Activated CD4-positive, CD25-positive, alpha-beta regulatory T cell treated with anti-CD3 and anti-CD28 coated beads, Interleukin-2, amount 50 U/mL, for 16 hours (primary cell): Measurements from ENCODE around the gene DCAF8.

Source experiments
- DNase-seq: peaks from one replicate; pipeline ENCODE4 v3.0.0-alpha.2; 2020; ENCODE audit warnings: low read depth, low spot score

DCAF8 gene

GRCh38 chr1:160171354-160171753 lies 91.0 kb downstream of the DCAF8 start:
- DNase-seq = no peak

DNA sequence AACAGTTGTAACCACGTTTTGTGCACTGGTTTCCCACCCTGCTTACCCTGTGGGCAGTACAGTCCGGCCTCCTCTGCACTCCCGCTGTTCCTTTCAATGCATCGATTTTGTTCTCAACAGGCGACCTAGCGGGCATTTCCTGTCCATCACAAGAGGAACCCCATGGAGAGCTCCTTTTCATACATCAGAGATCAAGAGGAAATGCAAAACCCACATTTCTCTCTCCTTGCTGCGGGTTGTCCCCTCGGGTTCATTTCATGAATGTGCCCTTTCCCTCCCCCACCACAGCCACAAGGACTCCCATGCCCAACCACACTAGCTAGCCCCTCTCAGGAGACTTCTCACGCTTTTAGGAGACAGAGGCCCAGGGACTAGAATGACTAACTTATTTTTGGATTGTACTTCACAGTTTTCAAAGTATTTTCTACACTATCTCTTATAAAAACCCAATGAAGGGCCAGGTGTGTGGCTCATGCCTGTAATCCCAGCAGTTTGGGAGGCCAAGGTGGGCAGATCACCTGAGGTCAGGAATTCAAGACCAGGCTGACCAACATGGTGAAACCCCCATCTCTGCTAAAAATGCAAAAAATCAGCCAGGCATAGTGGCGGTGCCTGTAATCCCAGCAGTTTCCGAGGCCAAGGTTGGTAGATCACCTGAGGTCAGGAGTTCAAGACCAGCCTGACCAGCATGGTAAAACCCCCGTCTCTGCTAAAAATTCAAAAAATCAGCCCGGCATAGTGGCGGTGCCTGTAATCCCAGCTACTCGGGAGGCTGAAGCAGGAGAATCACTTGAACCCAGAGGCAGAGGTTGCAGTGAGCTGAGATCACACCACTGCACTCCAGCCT lies 92.6 kb downstream of the DCAF8 start:
- no peak for DNase-seq

GRCh38 chr1:160168609-160169369 lies 93.6 kb downstream of the DCAF8 start:
- DNase-seq = no peak

DNA sequence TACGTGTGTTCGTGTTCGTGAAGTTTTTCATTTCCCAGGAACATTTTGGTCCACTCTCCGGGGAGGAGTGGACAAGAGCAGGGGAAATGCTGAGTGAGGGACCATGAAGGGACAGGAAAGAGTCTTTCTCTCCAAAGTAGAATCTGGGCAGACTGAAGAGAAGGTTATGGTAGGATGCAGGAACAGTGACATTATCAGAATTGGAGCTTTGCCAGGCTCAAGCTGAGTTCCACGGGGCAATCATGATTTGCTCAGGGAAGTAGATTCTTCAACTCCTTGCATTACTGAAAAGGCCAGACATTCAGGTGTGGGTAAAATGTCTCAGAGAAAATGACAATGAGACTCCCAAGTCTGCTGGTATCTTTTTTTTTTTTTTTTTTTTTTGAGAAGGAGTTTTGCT lies 94.3 kb downstream of the DCAF8 start:
- no peak for DNase-seq

GRCh38 chr1:160167580-160167979 lies 94.8 kb downstream of the DCAF8 start:
- no peak for DNase-seq

DNA sequence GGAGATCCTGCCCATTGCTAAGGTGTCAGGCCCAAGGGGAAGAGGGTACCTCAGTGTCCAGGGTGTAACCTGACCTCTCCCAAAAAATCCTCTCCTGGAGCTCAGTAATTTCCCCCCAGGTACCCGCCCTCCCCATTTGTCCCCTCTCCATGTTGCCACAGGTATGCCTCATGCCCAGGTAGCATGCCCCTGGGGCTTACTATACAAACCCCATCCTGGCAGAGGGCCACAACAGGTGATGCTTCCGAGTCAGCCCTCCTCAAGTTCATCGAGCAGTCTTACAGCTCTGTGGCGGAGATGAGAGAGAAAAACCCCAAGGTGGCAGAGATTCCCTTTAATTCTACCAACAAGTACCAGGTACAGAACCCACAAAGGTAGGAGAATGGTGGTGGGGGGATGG lies 95.3 kb downstream of the DCAF8 start:
- no peak for DNase-seq

GRCh38 chr1:160166166-160166868 lies 96.0 kb downstream of the DCAF8 start:
- no peak for DNase-seq
